ENCODE results near the gene CD200.

DNA sequence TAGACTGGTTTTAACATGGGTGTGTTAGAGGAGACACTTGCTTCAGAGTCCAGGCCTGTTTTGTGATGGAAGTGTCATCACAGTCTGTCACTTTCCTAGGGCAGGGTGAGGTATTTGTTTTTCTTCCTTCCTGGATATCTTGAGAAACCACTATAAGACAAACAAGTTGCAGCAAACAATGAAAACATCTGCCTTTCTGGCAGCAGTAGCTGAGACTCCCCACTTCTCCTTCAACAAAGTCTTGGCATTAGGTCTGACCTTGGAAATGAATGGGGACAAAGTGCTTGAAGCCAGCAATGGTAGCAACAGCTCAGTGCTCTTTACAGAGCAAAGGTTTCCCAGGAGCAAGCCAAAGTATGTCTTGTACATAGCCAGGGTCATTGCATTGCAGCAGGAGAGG lies 64.6 kb downstream of the CD200 start:
- TF ChIP-seq EP300 (IDR thresholded peaks at IDR 0.05; ENCODE audit: borderline replicate concordance) (no peak), FOXM1 (IDR thresholded peaks at IDR 0.05; ENCODE audit: borderline replicate concordance, low read depth) (no peak)
